GM06990 (cell line): Measurements from ENCODE around the gene MAN1B1.

Experiments used
- DNase-seq: peaks from one replicate; pipeline ENCODE4 v3.0.0-alpha.2; 2011; ENCODE audit not compliant: insufficient read length; ENCODE audit errors: extremely low read depth
- H3K27me3 ChIP-seq: replicated peaks from 2 replicates; pipeline ENCODE4 v1.6.0; 2011; ENCODE audit warnings: low read length; ENCODE audit not compliant: control insufficient read depth, insufficient read depth
- H3K36me3 ChIP-seq: 2 replicates; pipeline ENCODE4 v1.5.1; 2011; ENCODE audit warnings: low read length; ENCODE audit not compliant: control insufficient read depth, insufficient read depth
- H3K4me3 ChIP-seq: replicated peaks from 2 replicates; pipeline ENCODE4 v1.5.1; 2011; ENCODE audit warnings: low read depth, mild to moderate bottlenecking, control low read depth, low read length
- TF ChIP-seq, protein P1 (sequence below): IDR thresholded peaks from 2 replicates; pipeline ENCODE4 v1.5.1; 2011; ENCODE audit warnings: low read length, control low read depth, mild to moderate bottlenecking, inconsistent platforms; ENCODE audit not compliant: insufficient read depth, poor library complexity, severe bottlenecking

The MAN1B1 gene

DNA sequence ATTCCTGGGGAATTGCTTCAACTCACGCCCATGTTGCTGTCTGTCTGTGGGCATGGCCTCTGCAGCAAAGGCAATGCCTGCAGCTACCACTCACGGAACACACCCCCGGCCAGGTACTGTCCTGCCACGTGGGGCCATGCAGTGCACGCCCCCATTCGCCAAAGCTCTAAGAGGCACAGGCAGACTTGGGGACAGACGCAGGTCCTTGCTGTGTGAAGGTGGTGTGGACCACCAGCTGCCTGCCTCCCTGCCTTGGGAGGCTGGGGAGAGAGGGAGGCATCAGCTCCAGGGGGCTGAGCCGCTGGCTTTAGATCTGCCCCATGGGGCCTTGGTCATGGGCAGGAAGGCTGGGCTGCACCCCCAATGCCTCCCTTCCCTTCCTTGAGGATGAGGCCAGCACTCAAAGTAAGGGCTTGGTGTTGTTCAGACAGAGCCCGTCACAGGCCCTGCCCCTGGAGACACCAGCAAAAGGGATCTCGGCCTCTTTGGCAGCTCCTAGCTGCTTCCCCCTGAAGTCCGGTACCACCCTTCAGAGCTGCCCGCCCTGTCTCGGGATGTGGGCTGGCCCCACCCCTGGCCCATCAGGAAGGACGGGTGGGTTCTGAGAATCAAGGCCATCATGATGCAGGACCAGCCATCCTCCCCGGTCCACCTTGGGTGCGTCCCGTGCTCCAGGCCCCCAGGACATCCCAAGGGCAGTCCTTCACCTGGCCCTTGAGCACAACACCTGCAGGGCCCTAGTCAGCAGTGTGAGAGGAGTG, 54.4 kb downstream of the MAN1B1 start:
- no peak overlapping the region for H3K4me3 ChIP-seq
- DNase-seq: peak; percentile 5
- TF ChIP-seq, protein P1, sequence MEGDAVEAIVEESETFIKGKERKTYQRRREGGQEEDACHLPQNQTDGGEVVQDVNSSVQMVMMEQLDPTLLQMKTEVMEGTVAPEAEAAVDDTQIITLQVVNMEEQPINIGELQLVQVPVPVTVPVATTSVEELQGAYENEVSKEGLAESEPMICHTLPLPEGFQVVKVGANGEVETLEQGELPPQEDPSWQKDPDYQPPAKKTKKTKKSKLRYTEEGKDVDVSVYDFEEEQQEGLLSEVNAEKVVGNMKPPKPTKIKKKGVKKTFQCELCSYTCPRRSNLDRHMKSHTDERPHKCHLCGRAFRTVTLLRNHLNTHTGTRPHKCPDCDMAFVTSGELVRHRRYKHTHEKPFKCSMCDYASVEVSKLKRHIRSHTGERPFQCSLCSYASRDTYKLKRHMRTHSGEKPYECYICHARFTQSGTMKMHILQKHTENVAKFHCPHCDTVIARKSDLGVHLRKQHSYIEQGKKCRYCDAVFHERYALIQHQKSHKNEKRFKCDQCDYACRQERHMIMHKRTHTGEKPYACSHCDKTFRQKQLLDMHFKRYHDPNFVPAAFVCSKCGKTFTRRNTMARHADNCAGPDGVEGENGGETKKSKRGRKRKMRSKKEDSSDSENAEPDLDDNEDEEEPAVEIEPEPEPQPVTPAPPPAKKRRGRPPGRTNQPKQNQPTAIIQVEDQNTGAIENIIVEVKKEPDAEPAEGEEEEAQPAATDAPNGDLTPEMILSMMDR: no peak
- no peaks in the 10 kb centered on the region for H3K36me3 ChIP-seq
- no peaks in the 10 kb centered on the region; the same call in 1 of the 2 replicates for H3K27me3 ChIP-seq

DNA sequence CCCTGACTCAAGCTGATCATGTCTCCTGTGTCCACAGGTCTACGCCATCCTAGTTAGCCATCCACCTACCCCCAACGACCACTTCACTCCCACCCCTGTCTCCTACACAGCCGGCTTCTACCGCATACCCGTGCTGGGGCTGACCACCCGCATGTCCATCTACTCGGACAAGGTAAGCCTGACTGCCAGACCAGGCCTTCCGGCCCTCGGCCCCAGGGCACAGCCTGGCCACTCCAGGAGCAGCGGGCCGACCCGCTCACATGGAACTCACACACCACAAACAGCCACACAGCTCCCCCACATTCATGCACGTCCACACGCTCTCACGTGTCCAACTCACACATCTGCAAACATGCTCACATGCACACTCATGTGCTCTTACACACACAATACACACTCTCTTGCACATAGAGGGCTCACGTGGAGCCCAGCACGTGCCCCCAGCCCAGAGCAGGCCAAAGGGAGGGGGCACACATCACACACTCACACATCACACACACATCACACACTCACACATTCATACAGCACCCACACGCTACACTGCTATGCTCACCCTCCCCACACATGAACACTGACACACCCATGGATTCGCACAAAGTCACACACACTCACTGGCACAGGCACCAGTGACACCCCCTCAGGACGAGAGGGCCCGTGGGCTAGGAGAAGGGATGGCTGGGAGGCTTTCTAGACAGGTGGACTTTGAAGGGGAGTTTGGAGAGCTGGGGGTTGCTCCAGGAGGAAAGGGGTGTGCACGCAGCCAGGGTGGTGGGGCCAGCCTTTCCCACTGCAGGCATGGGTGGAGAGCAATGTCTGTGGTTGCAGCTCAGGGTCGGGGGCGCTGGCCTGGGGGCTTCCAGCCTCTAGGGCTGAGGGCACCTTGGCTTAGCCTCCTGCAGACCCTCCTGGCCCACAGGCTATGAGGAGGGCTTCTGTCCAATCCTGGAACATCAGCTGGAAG, 55.5 kb downstream of the MAN1B1 start:
- TF ChIP-seq, protein P1: no peak
- no peak overlapping the region for H3K4me3 ChIP-seq
- peak; percentile 4 for DNase-seq
- no peaks in the 10 kb centered on the region; the same call in 1 of the 2 replicates for H3K27me3 ChIP-seq
- no peaks in the 10 kb centered on the region for H3K36me3 ChIP-seq

DNA sequence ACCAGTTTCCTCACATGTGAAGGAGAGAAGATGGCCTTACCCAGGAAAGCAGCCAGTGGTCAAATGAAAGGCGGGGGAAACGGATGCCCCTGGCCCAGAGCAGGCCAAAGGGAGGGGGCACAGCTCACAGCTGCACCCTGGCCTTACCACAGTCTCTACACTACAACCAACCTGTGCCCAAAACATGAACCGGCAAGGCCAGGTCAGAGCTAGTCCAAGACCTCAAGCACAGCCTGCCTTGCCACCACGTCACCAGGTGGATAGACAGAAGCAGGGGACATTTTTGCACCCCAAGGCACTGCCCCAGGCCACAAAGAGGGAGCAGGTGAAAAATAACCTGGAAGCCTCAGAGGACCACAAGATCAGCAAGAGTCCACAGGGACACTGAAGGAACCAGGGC, 56.7 kb downstream of the MAN1B1 start:
- DNase-seq: peak; percentile 6
- Histone ChIP-seq H3K36me3 (no peaks in the 10 kb centered on the region), H3K4me3 (no peak overlapping the region), H3K27me3 (no peaks in the 10 kb centered on the region; the same call in 1 of the 2 replicates)
- TF ChIP-seq, protein P1: no peak

DNA sequence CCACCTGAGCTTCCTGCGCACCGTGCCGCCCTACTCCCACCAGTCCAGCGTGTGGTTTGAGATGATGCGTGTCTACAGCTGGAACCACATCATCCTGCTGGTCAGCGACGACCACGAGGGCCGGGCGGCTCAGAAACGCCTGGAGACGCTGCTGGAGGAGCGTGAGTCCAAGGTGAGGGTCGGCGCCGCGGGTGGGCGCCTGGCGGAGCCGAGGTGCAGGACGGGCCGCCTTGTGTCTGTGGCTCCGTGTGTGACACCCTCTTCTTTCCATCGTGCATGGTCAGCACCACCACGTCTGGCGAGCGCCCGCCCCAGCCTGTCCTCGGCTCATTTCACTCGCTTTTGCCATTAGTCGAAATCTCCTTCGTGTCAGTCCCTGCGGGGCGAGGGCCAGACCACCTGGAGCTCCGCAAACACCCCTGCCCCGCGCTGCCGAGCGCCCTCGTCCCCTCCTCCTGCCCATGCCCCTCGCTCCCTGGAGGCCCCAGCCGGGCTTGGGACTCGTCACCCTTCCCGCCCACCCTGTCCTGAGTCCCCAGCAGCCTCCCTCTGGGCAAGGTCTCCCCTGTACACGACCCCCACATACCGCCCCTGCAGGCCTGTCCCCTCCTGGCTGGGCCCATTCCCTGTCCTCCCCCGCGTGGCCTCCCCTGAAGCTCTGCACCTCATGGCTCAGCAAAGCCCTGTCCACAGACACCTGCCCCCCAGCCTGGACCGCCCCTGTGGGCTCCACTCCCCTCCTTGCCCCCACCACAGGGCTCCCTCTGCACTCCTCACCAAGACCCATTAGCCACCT, 59.1 kb downstream of the MAN1B1 start:
- no peak for DNase-seq
- H3K4me3 ChIP-seq: no peak overlapping the region
- no peaks in the 10 kb centered on the region for H3K36me3 ChIP-seq
- TF ChIP-seq, protein P1: no peak
- H3K27me3 ChIP-seq: no peaks in the 10 kb centered on the region; the same call in 1 of the 2 replicates

DNA sequence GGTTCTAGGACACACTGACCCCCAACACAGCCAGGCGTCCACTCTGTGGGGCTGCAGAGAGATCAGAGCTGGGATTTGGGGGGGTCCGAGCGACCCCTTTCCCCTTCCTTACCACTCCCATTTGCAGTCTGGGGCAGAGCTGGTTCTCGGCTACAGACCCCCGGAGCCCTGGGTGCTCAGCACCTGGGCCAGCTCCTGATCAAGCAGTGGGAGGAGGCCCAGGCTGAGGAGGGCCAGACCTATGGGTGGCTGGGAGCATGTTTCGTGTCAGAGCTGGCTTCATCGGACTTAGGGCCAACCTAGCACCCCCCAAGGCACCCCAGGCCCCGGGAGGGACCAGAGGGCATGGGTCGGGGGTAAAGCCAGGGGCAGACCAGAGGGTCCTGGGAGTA, 59.7 kb downstream of the MAN1B1 start:
- TF ChIP-seq, protein P1: no peak
- no peak for DNase-seq
- H3K27me3 ChIP-seq: no peaks in the 10 kb centered on the region
- H3K36me3 ChIP-seq: no peaks in the 10 kb centered on the region
- H3K4me3 ChIP-seq: no peak overlapping the region
